Activated CD8-positive, alpha-beta memory T cell treated with anti-CD3 and anti-CD28 coated beads, Interleukin-2, amount 10 ng/mL, durations not matched to agents 7 days and 5 days (primary cell): ENCODE data around the gene KLK2. TPM values are rescaled to one million over a fixed set of nuclear protein-coding genes. Genes with fewer than 3 reads are reported as not detected.

Source experiments
- ATAC-seq: fragments of 150-1000 bp; cut with Tn5 transposase; one replicate; pipeline ENCODE4 v1.10.0; 2021; ENCODE audit warnings: moderate library complexity
- CTCF ChIA-PET: fragments of 350-600 bp; sonication (Branson Sonifier 250); formaldehyde crosslinking; loops from one replicate; lab custom pipeline; 2021; ENCODE audit warnings: antibody characterized with exemption; lab: Charles Lee
- DNase-seq: peaks from one replicate; pipeline ENCODE4 v3.0.0-alpha.2; 2020
- H3K27ac Mint-ChIP-seq: one replicate; pipeline ENCODE4 v1.8.0; 2021; ENCODE audit warnings: mild to moderate bottlenecking, mixed read lengths
- H3K27me3 Mint-ChIP-seq: one replicate; pipeline ENCODE4 v1.8.0; 2021; ENCODE audit warnings: mixed read lengths
- H3K36me3 Mint-ChIP-seq: one replicate; pipeline ENCODE4 v1.8.0; 2021; ENCODE audit warnings: mild to moderate bottlenecking, mixed read lengths
- H3K4me1 Mint-ChIP-seq: one replicate; pipeline ENCODE4 v1.8.0; 2021; ENCODE audit warnings: mixed read lengths
- H3K4me3 Mint-ChIP-seq: one replicate; pipeline ENCODE4 v1.8.0; 2021; ENCODE audit warnings: mild to moderate bottlenecking, moderate library complexity, mixed read lengths
- H3K9me3 Mint-ChIP-seq: one replicate; pipeline ENCODE4 v1.8.0; 2022; ENCODE audit warnings: low read depth, mixed read lengths
- total RNA-seq, 2 experiments: library from RNA; stranded (reverse); gene quantifications; one replicate each; pipeline ENCODE4 v1.2.3, GENCODE V29; 2021

The KLK2 gene
- total RNA-seq, 2 experiments from 2014 or later, result 0.29 TPM; not detected in 1

DNA sequence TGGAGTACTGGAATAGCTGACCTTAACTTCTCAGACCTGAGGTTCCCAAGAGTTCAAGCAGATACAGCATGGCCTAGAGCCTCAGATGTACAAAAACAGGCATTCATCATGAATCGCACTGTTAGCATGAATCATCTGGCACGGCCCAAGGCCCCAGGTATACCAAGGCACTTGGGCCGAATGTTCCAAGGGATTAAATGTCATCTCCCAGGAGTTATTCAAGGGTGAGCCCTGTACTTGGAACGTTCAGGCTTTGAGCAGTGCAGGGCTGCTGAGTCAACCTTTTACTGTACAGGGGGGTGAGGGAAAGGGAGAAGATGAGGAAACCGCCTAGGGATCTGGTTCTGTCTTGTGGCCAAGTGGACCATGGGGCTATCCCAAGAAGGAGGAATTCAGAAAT is 12.2 kb upstream of the KLK2 start:
- no peak overlapping the region for H3K4me3 Mint-ChIP-seq
- H3K27ac Mint-ChIP-seq, result no peak overlapping the region
- CTCF ChIA-PET, result no interaction called here
- no peaks in the 10 kb centered on the region for H3K9me3 Mint-ChIP-seq
- H3K4me1 Mint-ChIP-seq, result no peaks in the 10 kb centered on the region
- DNase-seq (no peak), ATAC-seq (no peak)
- no peaks in the 10 kb centered on the region for H3K36me3 Mint-ChIP-seq
- H3K27me3 Mint-ChIP-seq, result peaks cover 24% of the 10 kb centered on the region

DNA sequence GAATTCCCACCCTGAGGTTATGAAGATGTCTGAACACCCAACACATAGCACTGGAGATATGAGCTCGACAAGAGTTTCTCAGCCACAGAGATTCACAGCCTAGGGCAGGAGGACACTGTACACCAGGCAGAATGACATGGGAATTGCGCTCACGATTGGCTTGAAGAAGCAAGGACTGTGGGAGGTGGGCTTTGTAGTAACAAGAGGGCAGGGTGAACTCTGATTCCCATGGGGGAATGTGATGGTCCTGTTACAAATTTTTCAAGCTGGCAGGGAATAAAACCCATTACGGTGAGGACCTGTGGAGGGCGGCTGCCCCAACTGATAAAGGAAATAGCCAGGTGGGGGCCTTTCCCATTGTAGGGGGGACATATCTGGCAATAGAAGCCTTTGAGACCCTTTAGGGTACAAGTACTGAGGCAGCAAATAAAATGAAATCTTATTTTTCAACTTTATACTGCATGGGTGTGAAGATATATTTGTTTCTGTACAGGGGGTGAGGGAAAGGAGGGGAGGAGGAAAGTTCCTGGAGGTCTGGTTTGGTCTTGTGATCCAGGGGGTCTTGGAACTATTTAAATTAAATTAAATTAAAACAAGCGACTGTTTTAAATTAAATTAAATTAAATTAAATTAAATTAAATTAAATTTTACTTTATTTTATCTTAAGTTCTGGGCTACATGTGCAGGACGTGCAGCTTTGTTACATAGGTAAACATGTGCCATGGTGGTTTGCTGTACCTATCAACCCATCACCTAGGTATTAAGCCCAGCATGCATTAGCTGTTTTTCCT is 11.5 kb upstream of the KLK2 start:
- H3K9me3 Mint-ChIP-seq, result no peaks in the 10 kb centered on the region
- no peak for DNase-seq
- CTCF ChIA-PET, result no interaction called here
- no peaks in the 10 kb centered on the region for H3K36me3 Mint-ChIP-seq
- no peak overlapping the region for H3K4me3 Mint-ChIP-seq
- H3K4me1 Mint-ChIP-seq, result no peaks in the 10 kb centered on the region
- no peak for ATAC-seq
- no peak overlapping the region for H3K27ac Mint-ChIP-seq
- H3K27me3 Mint-ChIP-seq, result peaks cover 30% of the 10 kb centered on the region

DNA sequence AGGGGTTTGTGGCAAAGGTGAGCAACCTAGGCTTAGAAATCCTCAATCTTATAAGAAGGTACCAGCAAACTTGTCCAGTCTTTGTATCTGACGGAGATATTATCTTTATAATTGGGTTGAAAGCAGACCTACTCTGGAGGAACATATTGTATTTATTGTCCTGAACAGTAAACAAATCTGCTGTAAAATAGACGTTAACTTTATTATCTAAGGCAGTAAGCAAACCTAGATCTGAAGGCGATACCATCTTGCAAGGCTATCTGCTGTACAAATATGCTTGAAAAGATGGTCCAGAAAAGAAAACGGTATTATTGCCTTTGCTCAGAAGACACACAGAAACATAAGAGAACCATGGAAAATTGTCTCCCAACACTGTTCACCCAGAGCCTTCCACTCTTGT is 3.8 kb upstream of the KLK2 start:
- no peak for DNase-seq
- H3K4me3 Mint-ChIP-seq, result no peak overlapping the region
- H3K4me1 Mint-ChIP-seq, result no peaks in the 10 kb centered on the region
- H3K9me3 Mint-ChIP-seq, result no peaks in the 10 kb centered on the region
- CTCF ChIA-PET, result no interaction called here
- no peak for ATAC-seq
- H3K27me3 Mint-ChIP-seq, result peaks cover 29% of the 10 kb centered on the region
- H3K36me3 Mint-ChIP-seq, result no peaks in the 10 kb centered on the region
- H3K27ac Mint-ChIP-seq, result no peak overlapping the region

DNA sequence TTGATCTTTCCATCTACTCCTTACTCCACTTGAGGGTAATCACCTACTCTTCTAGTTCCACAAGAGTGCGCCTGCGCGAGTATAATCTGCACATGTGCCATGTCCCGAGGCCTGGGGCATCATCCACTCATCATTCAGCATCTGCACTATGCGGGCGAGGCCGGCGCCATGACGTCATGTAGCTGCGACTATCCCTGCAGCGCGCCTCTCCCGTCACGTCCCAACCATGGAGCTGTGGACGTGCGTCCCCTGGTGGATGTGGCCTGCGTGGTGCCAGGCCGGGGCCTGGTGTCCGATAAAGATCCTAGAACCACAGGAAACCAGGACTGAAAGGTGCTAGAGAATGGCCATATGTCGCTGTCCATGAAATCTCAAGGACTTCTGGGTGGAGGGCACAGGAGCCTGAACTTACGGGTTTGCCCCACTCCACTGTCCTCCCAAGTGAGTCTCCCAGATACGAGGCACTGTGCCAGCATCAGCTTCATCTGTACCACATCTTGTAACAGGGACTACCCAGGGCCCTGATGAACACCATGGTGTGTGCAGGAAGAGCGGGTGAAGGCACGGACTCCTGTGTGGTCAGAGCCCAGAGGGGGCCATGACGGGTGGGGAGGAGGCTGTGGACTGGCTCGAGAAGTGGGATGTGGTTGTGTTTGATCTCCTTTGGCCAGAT is 2.7 kb upstream of the KLK2 start:
- Mint-ChIP-seq H3K27me3 (peaks cover 26% of the 10 kb centered on the region), H3K4me1 (no peaks in the 10 kb centered on the region), H3K4me3 (no peak overlapping the region), H3K36me3 (no peaks in the 10 kb centered on the region), H3K9me3 (no peaks in the 10 kb centered on the region), H3K27ac (no peak overlapping the region)
- DNase-seq (peak; percentile 44), ATAC-seq (no peak)
- CTCF ChIA-PET, result interaction anchor here (0.6 kb wide), 1 partner anchor 63 kb away, joined by 3 read pairs; no protein-coding TSS in a partner anchor

DNA sequence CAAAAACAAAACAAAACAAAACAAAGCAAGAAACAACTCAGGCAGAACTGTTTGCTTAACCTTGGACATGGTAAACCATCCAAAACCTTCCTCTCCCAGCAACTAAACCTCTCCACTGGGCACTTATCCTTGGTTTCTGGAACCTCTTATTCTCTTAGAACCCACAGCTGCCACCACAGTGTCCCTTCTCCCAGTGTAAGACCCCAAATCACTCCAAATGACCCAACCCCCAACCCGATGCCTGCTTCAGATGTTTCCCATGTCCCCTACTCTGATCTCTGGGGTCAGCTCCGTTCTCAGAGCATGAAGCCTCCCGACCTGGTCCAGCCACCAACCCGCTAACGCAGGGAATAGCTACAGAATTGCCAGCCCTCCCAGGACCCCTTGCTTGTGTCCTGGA is 972 bp downstream of the KLK2 start:
- H3K27ac Mint-ChIP-seq, result no peak overlapping the region
- H3K9me3 Mint-ChIP-seq, result no peaks in the 10 kb centered on the region
- CTCF ChIA-PET, result no interaction called here
- H3K27me3 Mint-ChIP-seq, result peaks cover 17% of the 10 kb centered on the region
- DNase-seq, result no peak
- H3K4me3 Mint-ChIP-seq, result no peak overlapping the region
- H3K4me1 Mint-ChIP-seq, result peaks cover 3% of the 10 kb centered on the region
- no peak for ATAC-seq
- H3K36me3 Mint-ChIP-seq, result no peaks in the 10 kb centered on the region

DNA sequence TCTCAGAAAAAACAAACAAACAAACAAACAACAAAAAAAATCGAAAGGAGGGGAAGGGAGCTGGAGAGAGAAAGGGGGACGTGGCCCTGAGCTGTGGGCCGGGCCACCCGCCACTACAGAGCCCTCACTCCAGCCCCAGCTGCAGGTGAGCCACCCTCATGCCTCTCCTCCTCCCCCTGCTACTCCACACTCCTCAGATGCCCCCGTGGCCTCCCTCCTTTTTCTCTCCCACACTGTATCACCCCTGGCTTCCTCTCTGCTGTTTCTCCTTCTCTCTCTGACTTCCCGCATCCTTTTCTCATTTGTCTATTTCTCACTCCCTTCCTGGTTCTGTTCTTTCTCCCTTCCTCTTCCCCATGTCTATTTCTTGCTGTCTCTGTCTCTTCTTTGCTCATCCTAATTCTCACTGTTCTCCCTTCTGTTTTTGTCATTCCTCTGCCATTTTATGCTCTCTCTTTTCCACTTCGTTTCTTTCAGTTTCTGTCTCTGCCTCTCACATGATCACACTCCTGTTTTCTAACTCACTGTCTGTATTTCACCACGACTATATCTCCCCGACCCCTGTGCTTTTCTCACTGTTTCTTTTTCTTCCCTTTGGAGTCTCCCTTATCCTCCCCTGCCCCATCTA is 2.7 kb downstream of the KLK2 start:
- Mint-ChIP-seq H3K27ac (no peak overlapping the region), H3K9me3 (no peaks in the 10 kb centered on the region), H3K4me3 (no peak overlapping the region), H3K36me3 (no peaks in the 10 kb centered on the region), H3K4me1 (peaks cover 3% of the 10 kb centered on the region), H3K27me3 (peaks cover 25% of the 10 kb centered on the region)
- DNase-seq (no peak), ATAC-seq (no peak)
- CTCF ChIA-PET, result interaction anchor here (1.1 kb wide), 1 partner anchor 46 kb away, joined by 3 read pairs; no protein-coding TSS in a partner anchor

DNA sequence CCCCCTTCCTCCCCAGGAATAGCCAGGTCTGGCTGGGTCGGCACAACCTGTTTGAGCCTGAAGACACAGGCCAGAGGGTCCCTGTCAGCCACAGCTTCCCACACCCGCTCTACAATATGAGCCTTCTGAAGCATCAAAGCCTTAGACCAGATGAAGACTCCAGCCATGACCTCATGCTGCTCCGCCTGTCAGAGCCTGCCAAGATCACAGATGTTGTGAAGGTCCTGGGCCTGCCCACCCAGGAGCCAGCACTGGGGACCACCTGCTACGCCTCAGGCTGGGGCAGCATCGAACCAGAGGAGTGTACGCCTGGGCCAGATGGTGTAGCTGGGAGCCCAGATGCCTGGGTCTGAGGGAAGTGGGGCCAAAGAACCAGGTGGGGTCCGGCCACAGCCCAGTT is 3.2 kb downstream of the KLK2 start:
- CTCF ChIA-PET, result no interaction called here
- Mint-ChIP-seq H3K27me3 (peaks cover 20% of the 10 kb centered on the region), H3K36me3 (no peaks in the 10 kb centered on the region), H3K4me3 (no peak overlapping the region), H3K4me1 (peaks cover 3% of the 10 kb centered on the region), H3K27ac (no peak overlapping the region), H3K9me3 (no peaks in the 10 kb centered on the region)
- ATAC-seq (no peak), DNase-seq (no peak)

DNA sequence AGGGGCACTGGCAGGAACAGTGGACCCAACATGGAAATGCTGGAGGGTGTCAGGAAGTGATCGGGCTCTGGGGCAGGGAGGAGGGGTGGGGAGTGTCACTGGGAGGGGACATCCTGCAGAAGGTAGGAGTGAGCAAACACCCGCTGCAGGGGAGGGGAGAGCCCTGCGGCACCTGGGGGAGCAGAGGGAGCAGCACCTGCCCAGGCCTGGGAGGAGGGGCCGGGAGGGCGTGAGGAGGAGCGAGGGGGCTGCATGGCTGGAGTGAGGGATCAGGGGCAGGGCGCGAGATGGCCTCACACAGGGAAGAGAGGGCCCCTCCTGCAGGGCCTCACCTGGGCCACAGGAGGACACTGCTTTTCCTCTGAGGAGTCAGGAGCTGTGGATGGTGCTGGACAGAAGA is 4.1 kb downstream of the KLK2 start:
- H3K36me3 Mint-ChIP-seq, result no peaks in the 10 kb centered on the region

DNA sequence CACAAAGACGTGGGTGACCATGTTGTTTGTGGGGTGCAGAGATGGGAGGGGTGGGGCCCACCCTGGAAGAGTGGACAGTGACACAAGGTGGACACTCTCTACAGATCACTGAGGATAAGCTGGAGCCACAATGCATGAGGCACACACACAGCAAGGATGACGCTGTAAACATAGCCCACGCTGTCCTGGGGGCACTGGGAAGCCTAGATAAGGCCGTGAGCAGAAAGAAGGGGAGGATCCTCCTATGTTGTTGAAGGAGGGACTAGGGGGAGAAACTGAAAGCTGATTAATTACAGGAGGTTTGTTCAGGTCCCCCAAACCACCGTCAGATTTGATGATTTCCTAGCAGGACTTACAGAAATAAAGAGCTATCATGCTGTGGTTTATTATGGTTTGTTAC is 5.6 kb downstream of the KLK2 start:
- H3K27me3 Mint-ChIP-seq, result peaks cover 17% of the 10 kb centered on the region
- H3K27ac Mint-ChIP-seq, result no peak overlapping the region
- no peaks in the 10 kb centered on the region for H3K9me3 Mint-ChIP-seq
- ATAC-seq (no peak), DNase-seq (no peak)
- no peaks in the 10 kb centered on the region for H3K36me3 Mint-ChIP-seq
- H3K4me3 Mint-ChIP-seq, result no peak overlapping the region
- H3K4me1 Mint-ChIP-seq, result peaks cover 3% of the 10 kb centered on the region
- CTCF ChIA-PET, result interaction anchor here (0.6 kb wide), 1 partner anchor 43 kb away, joined by 3 read pairs; no protein-coding TSS in a partner anchor

More for the DNA sequence above, 4.1 kb downstream of the KLK2 start:
- ATAC-seq (no peak), DNase-seq (no peak)
- CTCF ChIA-PET, result no interaction called here
- Mint-ChIP-seq H3K27ac (no peak overlapping the region), H3K4me1 (peaks cover 3% of the 10 kb centered on the region), H3K9me3 (no peaks in the 10 kb centered on the region), H3K27me3 (peaks cover 16% of the 10 kb centered on the region), H3K4me3 (no peak overlapping the region)

DNA sequence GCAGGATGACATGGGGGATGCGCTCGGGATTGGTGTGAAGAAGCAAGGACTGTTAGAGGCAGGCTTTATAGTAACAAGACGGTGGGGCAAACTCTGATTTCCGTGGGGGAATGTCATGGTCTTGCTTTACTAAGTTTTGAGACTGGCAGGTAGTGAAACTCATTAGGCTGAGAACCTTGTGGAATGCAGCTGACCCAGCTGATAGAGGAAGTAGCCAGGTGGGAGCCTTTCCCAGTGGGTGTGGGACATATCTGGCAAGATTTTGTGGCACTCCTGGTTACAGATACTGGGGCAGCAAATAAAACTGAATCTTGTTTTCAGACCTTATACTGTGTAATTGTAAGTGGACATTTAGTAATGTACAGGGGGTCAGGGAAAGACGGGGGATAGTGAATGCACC is 7.0 kb downstream of the KLK2 start:
- CTCF ChIA-PET, result no interaction called here
- no peaks in the 10 kb centered on the region for H3K9me3 Mint-ChIP-seq
- no peak overlapping the region for H3K4me3 Mint-ChIP-seq
- H3K36me3 Mint-ChIP-seq, result no peaks in the 10 kb centered on the region
- H3K27ac Mint-ChIP-seq, result no peak overlapping the region
- ATAC-seq, result no peak
- H3K4me1 Mint-ChIP-seq, result peaks cover 3% of the 10 kb centered on the region
- DNase-seq, result no peak
- H3K27me3 Mint-ChIP-seq, result peaks cover 21% of the 10 kb centered on the region

DNA sequence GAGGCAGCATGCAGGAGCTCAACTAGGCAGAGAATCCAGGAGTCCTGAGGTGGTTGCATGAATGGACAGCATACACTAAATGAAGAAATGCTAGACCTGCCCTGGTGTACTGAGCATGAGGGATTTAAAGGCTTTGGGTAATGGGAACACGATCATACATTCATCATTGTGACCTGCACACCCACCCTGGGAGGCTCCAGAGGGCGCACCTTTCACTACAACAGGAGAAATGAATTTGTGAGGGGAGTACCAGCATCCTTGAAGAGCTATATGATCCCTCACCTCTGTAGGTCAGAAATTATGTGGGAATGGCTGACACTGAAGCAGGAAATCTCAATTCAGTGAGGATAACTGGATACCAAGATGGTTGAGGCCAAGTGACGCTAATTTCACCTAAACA is 8.9 kb downstream of the KLK2 start:
- Mint-ChIP-seq H3K4me3 (no peak overlapping the region), H3K36me3 (no peaks in the 10 kb centered on the region), H3K27ac (no peak overlapping the region), H3K27me3 (peaks cover 29% of the 10 kb centered on the region), H3K4me1 (peaks cover 3% of the 10 kb centered on the region), H3K9me3 (no peaks in the 10 kb centered on the region)
- no peak for ATAC-seq
- CTCF ChIA-PET, result interaction anchor here (0.6 kb wide), 1 partner anchor 99 kb away, joined by 5 read pairs; no protein-coding TSS in a partner anchor
- no peak for DNase-seq

DNA sequence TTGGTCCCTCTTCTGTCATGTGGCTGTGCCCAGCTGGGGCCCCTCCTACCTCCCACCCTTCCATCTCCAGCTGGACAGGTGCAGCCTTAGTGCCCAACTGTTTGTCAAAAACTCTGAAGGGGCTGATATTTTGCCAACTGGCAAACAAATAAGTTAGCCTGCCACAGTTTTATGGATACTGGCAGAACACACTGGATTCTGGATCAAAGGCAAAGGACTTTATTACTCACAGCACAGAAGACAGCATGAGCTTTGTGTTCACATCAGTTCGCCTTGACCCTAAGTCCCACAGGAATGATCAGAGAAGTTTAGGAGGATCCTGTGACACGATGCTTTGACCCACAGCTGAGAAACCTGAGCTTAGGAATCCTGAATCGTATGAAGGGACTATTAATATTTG is 16.4 kb downstream of the KLK2 start:
- Mint-ChIP-seq H3K9me3 (no peaks in the 10 kb centered on the region), H3K36me3 (no peaks in the 10 kb centered on the region), H3K4me3 (no peak overlapping the region), H3K4me1 (no peaks in the 10 kb centered on the region), H3K27ac (no peak overlapping the region), H3K27me3 (peaks cover 24% of the 10 kb centered on the region)
- no peak for DNase-seq
- ATAC-seq, result no peak
- CTCF ChIA-PET, result no interaction called here

DNA sequence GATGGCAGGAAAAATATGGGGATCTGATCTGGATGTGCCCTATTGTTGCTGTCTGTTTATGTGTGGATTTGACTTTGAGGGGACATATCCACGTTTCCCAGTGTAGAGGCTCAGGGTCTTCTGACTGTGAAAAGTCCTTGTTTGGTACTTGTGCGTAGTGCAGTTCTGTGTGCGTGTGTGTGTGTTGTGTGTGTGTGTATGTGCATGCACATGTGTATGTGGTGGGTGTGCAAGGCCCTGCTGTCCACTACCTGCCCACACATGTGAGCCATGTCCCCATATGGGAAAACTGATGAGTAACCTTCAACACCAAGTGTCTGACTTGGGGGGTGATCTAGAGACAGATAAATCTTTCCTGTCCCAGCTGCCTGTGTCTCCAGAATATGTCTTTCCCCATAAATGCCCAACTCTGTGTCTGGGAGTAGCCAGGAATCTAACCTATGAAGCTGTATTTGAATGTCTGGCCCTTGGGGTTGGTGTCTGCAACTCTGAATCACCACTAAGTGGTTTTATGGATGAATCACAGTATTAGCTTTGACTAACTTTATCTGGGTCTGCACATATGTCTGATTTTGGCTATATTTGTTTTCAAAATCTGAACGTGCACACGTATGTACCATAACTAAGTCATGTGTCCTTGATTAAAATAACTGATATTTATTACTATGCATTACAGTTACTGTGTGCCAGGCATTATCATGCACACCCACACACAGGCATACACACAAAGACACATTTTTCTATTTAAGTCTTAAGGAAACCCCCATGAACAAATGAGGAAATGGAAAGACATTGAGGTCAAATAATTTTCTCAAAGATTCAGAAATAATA is 17.4 kb downstream of the KLK2 start:
- Mint-ChIP-seq H3K4me3 (no peak overlapping the region), H3K4me1 (no peaks in the 10 kb centered on the region), H3K9me3 (peaks cover 2% of the 10 kb centered on the region), H3K36me3 (no peaks in the 10 kb centered on the region), H3K27me3 (peaks cover 21% of the 10 kb centered on the region), H3K27ac (no peak overlapping the region)
- CTCF ChIA-PET, result interaction anchor here (1.0 kb wide), 1 partner anchor 31 kb away, joined by 3 read pairs; no protein-coding TSS in a partner anchor
- ATAC-seq (no peak), DNase-seq (no peak)
